AG04449 (cell line): ENCODE measurements around the gene CPN1.

Source experiments
- CTCF ChIA-PET: fragments of 350-600 bp; formaldehyde crosslinking; extraction: SDS; loops from one replicate; lab custom pipeline; 2021; ENCODE audit warnings: antibody characterized with exemption; lab: Yijun Ruan, JAX
- POLR2A ChIA-PET: fragments of 400-600, 350-600 bp; formaldehyde crosslinking; extraction: SDS; loops from one replicate; lab custom pipeline; 2020; ENCODE audit warnings: antibody characterized with exemption, inconsistent platforms; lab: Yijun Ruan, JAX
- DNase-seq: peaks from one replicate; pipeline ENCODE4 v3.0.0-alpha.2; 2010; ENCODE audit warnings: low read depth, low spot score
- H3K4me3 ChIP-seq: 2 replicates; pipeline ENCODE4 v1.5.1; 2011; ENCODE audit warnings: low read depth, mild to moderate bottlenecking, control low read depth, low read length
- TF ChIP-seq, protein P1 (sequence below): IDR thresholded peaks from one replicate; pipeline ENCODE4 v1.5.1; 2011; ENCODE audit warnings: mild to moderate bottlenecking, moderate library complexity, low read length, control low read depth, inconsistent platforms; ENCODE audit not compliant: insufficient read depth; ENCODE audit errors: missing control alignments

Gene CPN1

GRCh38 chr10:100008142-100008522 is 73.5 kb downstream of the CPN1 start:
- CTCF ChIA-PET: interaction anchor here (0.9 to 7.8 kb wide), 14 partner anchors 13 to 162 kb away, joined by 3 to 74 read pairs (median 18); no protein-coding TSS in a partner anchor
- DNase-seq: no peak

DNA sequence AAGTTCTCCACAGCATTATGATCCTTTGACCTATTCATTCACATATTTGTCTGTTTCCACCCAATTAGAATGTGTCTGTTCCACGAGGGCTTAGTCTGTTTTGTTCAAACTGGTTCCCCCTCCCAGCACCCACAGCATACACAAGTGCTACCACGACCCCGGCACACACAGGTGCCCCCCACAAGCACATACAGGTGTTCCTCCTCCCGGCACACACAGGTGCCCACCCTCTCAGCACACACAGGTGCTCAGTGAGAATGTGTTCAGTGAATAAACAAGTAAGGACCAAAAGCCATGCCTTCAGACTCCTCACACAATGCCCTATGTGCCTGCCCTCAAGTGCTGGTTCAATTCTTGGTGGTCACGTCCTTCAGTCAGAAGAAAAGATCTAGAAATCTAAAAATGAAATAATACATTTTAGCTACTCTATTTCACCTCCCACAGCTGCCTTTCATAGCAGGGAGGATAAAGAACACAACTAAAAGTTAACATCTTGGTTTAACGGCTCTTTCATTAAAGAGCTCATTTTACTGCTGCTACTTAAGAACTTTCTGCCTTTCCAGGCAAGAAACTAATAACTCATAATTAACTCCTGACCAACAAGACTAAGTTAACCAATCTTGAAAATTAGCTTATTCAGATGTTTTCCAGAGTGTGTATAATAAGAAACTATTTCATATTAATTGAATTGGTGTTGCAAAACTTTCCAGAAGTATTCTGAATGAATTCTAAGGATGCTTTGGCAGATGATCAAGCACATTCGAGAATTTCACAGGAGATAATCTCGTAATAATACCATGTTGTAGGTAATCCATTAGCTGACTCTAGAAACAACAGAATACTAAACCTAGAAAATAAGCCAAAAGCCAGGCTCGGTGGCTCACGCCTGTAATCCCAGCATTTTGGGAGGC is 74.2 kb downstream of the CPN1 start:
- TF ChIP-seq, protein P1, sequence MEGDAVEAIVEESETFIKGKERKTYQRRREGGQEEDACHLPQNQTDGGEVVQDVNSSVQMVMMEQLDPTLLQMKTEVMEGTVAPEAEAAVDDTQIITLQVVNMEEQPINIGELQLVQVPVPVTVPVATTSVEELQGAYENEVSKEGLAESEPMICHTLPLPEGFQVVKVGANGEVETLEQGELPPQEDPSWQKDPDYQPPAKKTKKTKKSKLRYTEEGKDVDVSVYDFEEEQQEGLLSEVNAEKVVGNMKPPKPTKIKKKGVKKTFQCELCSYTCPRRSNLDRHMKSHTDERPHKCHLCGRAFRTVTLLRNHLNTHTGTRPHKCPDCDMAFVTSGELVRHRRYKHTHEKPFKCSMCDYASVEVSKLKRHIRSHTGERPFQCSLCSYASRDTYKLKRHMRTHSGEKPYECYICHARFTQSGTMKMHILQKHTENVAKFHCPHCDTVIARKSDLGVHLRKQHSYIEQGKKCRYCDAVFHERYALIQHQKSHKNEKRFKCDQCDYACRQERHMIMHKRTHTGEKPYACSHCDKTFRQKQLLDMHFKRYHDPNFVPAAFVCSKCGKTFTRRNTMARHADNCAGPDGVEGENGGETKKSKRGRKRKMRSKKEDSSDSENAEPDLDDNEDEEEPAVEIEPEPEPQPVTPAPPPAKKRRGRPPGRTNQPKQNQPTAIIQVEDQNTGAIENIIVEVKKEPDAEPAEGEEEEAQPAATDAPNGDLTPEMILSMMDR: no peak
- ChIA-PET POLR2A (interaction anchor here (1.0 to 1.9 kb wide), 2 partner anchors 13 to 31 kb away, joined by 3 to 4 read pairs; no protein-coding TSS in a partner anchor), CTCF (interaction anchor here (0.9 to 7.8 kb wide), 11 partner anchors 12 to 161 kb away, joined by 3 to 74 read pairs (median 21); no protein-coding TSS in a partner anchor)
- no peak for DNase-seq
- H3K4me3 ChIP-seq: peak overlapping the region; percentile 85

More at GRCh38 chr10:100008142-100008522, 73.5 kb downstream of the CPN1 start:
- POLR2A ChIA-PET: interaction anchor here (1.0 to 1.9 kb wide), 3 partner anchors 14 to 42 kb away, joined by 3 to 4 read pairs (median 4); no protein-coding TSS in a partner anchor
- TF ChIP-seq, protein P1: no peak
- H3K4me3 ChIP-seq: peak overlapping the region; percentile 85

DNA sequence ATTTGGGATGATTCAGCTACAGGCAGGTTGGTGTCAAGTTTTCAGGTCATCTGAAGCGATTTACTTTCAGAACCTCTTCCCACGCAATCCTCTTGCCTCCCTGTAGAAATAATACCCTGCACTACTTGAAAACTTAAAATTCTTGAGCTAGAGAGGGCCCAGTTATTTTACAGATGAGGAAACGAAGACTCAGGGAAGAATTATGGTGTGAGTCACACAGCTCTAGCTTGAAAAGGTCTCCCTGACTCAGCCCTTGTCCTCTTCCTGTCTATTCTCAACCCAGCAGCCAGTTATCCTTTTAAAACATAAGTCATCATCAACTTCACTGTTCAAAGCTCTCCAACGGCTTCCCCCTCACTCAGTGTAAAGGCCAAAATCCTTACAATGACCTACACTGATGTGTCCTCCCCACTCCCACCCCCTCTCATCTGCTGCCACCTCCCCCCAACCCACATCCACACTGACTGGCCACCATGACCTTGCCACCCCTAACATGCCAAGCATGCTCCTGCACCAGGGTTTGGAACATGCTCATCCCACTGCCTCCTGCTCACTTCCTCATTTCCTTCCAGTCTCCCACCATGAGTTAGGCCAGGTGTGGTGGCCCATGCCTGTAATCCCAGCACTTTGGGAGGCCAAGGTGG is 75.3 kb downstream of the CPN1 start:
- peak; percentile 83 for DNase-seq
- H3K4me3 ChIP-seq: peak overlapping the region; percentile 43
- POLR2A ChIA-PET: interaction anchor here (1.2 to 1.4 kb wide), 3 partner anchors 12 to 40 kb away, joined by 3 to 20 read pairs (median 8); no protein-coding TSS in a partner anchor
- TF ChIP-seq, protein P1: no peak
- CTCF ChIA-PET: interaction anchor here (0.7 to 7.4 kb wide), 6 partner anchors 11 to 160 kb away, joined by 3 to 72 read pairs (median 11); no protein-coding TSS in a partner anchor

GRCh38 chr10:100004805-100005510 is 76.7 kb downstream of the CPN1 start:
- no peak for DNase-seq
- TF ChIP-seq, protein P1: no peak
- CTCF ChIA-PET: interaction anchor here (1.3 to 7.4 kb wide), 8 partner anchors 9 to 159 kb away, joined by 3 to 72 read pairs (median 6); no protein-coding TSS in a partner anchor
- peak overlapping the region; percentile 26 for H3K4me3 ChIP-seq
- POLR2A ChIA-PET: interaction anchor here (1.2 kb wide), 1 partner anchor 10 kb away, joined by 3 read pairs; no protein-coding TSS in a partner anchor

GRCh38 chr10:100000109-100000644 is 81.5 kb downstream of the CPN1 start:
- ChIA-PET POLR2A (no interaction called here), CTCF (interaction anchor here (1.2 to 2.0 kb wide), 3 partner anchors 9 to 46 kb away, joined by 3 to 10 read pairs (median 4); partner anchors contain the start of gene DNMBP)
- no peak overlapping the region for H3K4me3 ChIP-seq

More at GRCh38 chr10:100000109-100000644, 81.5 kb downstream of the CPN1 start:
- DNase-seq: no peak
- TF ChIP-seq, protein P1: no peak
